ENCODE results near the gene NUBPL.
"Not testable (repeated sequence)": the region's sequence is repeated elsewhere in the genome, so short reads cannot be mapped to it uniquely, and the experiment has no call there.

The NUBPL gene

GRCh38 chr14:31677052-31677451 is 115.8 kb downstream of the NUBPL start:
- DNase-seq (ENCODE audit: low read depth): no peak

GRCh38 chr14:31677630-31678029 is 116.4 kb downstream of the NUBPL start:
- no peak for DNase-seq (ENCODE audit: low read depth)

- DNase-seq (ENCODE audit: low read depth): no peak
Observed at GRCh38 chr14:31678421-31679249, 117.4 kb downstream of the NUBPL start.

GRCh38 chr14:31682768-31683167 is 121.6 kb downstream of the NUBPL start:
- no peak for DNase-seq (ENCODE audit: low read depth)

- no peak for DNase-seq (ENCODE audit: low read depth)
Observed at GRCh38 chr14:31687726-31688125, 126.5 kb downstream of the NUBPL start.

- DNase-seq (ENCODE audit: low read depth): no peak
Observed at GRCh38 chr14:31690056-31690455, 128.9 kb downstream of the NUBPL start.

- DNase-seq (ENCODE audit: low read depth): no peak
Observed at GRCh38 chr14:31692376-31692781, 131.2 kb downstream of the NUBPL start.

GRCh38 chr14:31696378-31696777 is 135.2 kb downstream of the NUBPL start:
- no peak for DNase-seq (ENCODE audit: low read depth)

- DNase-seq (ENCODE audit: low read depth): no peak
Observed at GRCh38 chr14:31699809-31700208, 138.6 kb downstream of the NUBPL start.

GRCh38 chr14:31700282-31701074 is 139.3 kb downstream of the NUBPL start:
- DNase-seq (ENCODE audit: low read depth): no peak

- no peak for DNase-seq (ENCODE audit: low read depth)
Observed at GRCh38 chr14:31702130-31702529, 140.9 kb downstream of the NUBPL start.

GRCh38 chr14:31703056-31703455 is 141.9 kb downstream of the NUBPL start:
- DNase-seq (ENCODE audit: low read depth): no peak

- DNase-seq (ENCODE audit: low read depth): no peak
Observed at GRCh38 chr14:31705731-31706130, 144.5 kb downstream of the NUBPL start.

GRCh38 chr14:31708661-31709060 is 147.5 kb downstream of the NUBPL start:
- DNase-seq (ENCODE audit: low read depth): not testable (repeated sequence)

- no peak for DNase-seq (ENCODE audit: low read depth)
Observed at GRCh38 chr14:31712244-31713127, 151.3 kb downstream of the NUBPL start.

GRCh38 chr14:31716208-31716607 is 155.0 kb downstream of the NUBPL start:
- DNase-seq (ENCODE audit: low read depth): no peak

- no peak for DNase-seq (ENCODE audit: low read depth)
Observed at GRCh38 chr14:31717294-31718085, 156.3 kb downstream of the NUBPL start.

- no peak for DNase-seq (ENCODE audit: low read depth)
Observed at GRCh38 chr14:31718585-31718984, 157.4 kb downstream of the NUBPL start.

GRCh38 chr14:31718985-31719384 is 157.8 kb downstream of the NUBPL start:
- no peak for DNase-seq (ENCODE audit: low read depth)

- no peak for DNase-seq (ENCODE audit: low read depth)
Observed at GRCh38 chr14:31726337-31726736, 165.1 kb downstream of the NUBPL start.

GRCh38 chr14:31727797-31728196 is 166.6 kb downstream of the NUBPL start:
- DNase-seq (ENCODE audit: low read depth): no peak
